Measurements from ENCODE around the gene TGFBR3L. TPM values are rescaled to one million over a fixed set of nuclear protein-coding genes. Genes with fewer than 3 reads are reported as not detected.

TGFBR3L gene
- total RNA-seq (under 1 TPM; 0.93 to 1.00 TPM), polyA plus RNA-seq (not detected)

- Mint-ChIP-seq H3K4me3 (peak within 1 kb of the TSS; percentile 11 to 72 (median 60)), H3K27ac (peak within 1 kb of the TSS in 2 of 7 donors; percentile 37 to 57), H3K9me3 (peaks cover 0 to 3% (median 0%) of the 10 kb centered on the region in 8 donors), H3K27me3 (peaks cover 15 to 21% of the 10 kb centered on the region in 2 donors), H3K36me3 (peaks cover 19% of the 10 kb centered on the region in 2 donors), H3K4me1 (peaks cover 6 to 31% (median 19%) of the 10 kb centered on the region in 4 donors)
- peak in 1 of 5 donors; percentile 20 for DNase-seq
- H3K9me3 ChIP-seq (ENCODE audit: control insufficient read depth in 1 of 2, low read length in 2 of 2), result no peaks in the 10 kb centered on the region
- intact Hi-C loops (cut with micrococcal nuclease), result no loop called here
- H3K4me1 ChIP-seq (ENCODE audit: insufficient read depth, low read length), result peaks cover 33% of the 10 kb centered on the region
- H3K27ac ChIP-seq (ENCODE audit: low read depth, low read length), result no peak within 1 kb of the TSS
- ChIA-PET POLR2A (ENCODE audit: partially characterized antibody) (interaction anchor here (2.4 kb wide), 1 partner anchor 11 kb away, joined by 12 read pairs; the partner anchor contains the start of gene MAP2K7), CTCF (ENCODE audit: partially characterized antibody) (no interaction called here)
- H3K27me3 ChIP-seq (ENCODE audit: insufficient read depth, low read length), result peaks cover 13% of the 10 kb centered on the region
- H3K4me3 ChIP-seq (ENCODE audit: low read length in 2 of 2), result no peak within 1 kb of the TSS
- H3K36me3 ChIP-seq (ENCODE audit: insufficient read depth, low read length), result peaks cover 7% of the 10 kb centered on the region
Measured at GRCh38 chr19:7914598-7915045, at the start of gene TGFBR3L. TGFBR3L (plus strand) TSS chr19:7914830.

- peaks cover 10 to 33% (median 19%) of the 10 kb centered on the region in 4 donors for H3K4me1 Mint-ChIP-seq
- no peaks in the 10 kb centered on the region for H3K36me3 Mint-ChIP-seq
- peak overlapping the region; percentile 33 to 94 (median 82) for H3K27ac Mint-ChIP-seq
- ChIA-PET CTCF (ENCODE audit: partially characterized antibody) (interaction anchor here (2.1 kb wide), 1 partner anchor 12 kb away, joined by 9 read pairs; no protein-coding TSS in a partner anchor), POLR2A (ENCODE audit: partially characterized antibody) (interaction anchor here (1.1 kb wide), 1 partner anchor 79 kb away, joined by 3 read pairs; no protein-coding TSS in a partner anchor)
- no peak overlapping the region for H3K4me3 ChIP-seq (ENCODE audit: low read length in 2 of 2)
- no peak for DNase-seq
- no peaks in the 10 kb centered on the region for H3K9me3 Mint-ChIP-seq
- H3K4me3 Mint-ChIP-seq, result peak overlapping the region; percentile 35 to 89 (median 66)
- H3K27ac ChIP-seq (ENCODE audit: low read depth, low read length), result no peak overlapping the region
- peaks cover 41% of the 10 kb centered on the region for H3K4me1 ChIP-seq (ENCODE audit: insufficient read depth, low read length)
- no peaks in the 10 kb centered on the region for H3K36me3 ChIP-seq (ENCODE audit: insufficient read depth, low read length)
- H3K9me3 ChIP-seq (ENCODE audit: control insufficient read depth in 1 of 2, low read length in 2 of 2), result no peaks in the 10 kb centered on the region
- intact Hi-C loops (cut with micrococcal nuclease), result no loop called here
- peaks cover 7% of the 10 kb centered on the region for H3K27me3 ChIP-seq (ENCODE audit: insufficient read depth, low read length)
- H3K27me3 Mint-ChIP-seq, result no peaks in the 10 kb centered on the region
Measured at GRCh38 chr19:7865262-7865911, 49.2 kb upstream of the TGFBR3L start.

GRCh38 chr19:7866399-7867091 lies 48.1 kb upstream of the TGFBR3L start:
- Histone ChIP-seq H3K9me3 (ENCODE audit: control insufficient read depth in 1 of 2, low read length in 2 of 2) (no peaks in the 10 kb centered on the region), H3K4me1 (ENCODE audit: insufficient read depth, low read length) (peaks cover 39% of the 10 kb centered on the region), H3K27me3 (ENCODE audit: insufficient read depth, low read length) (no peaks in the 10 kb centered on the region), H3K4me3 (ENCODE audit: low read length in 2 of 2) (no peak overlapping the region), H3K36me3 (ENCODE audit: insufficient read depth, low read length) (no peaks in the 10 kb centered on the region), H3K27ac (ENCODE audit: low read depth, low read length) (no peak overlapping the region)
- H3K27me3 Mint-ChIP-seq, result peaks cover 0 to 4% of the 10 kb centered on the region in 2 donors
- H3K4me1 Mint-ChIP-seq, result peaks cover 14 to 36% (median 25%) of the 10 kb centered on the region in 4 donors
- ChIA-PET CTCF (ENCODE audit: partially characterized antibody) (interaction anchor here (2.1 kb wide), 1 partner anchor 13 kb away, joined by 9 read pairs; no protein-coding TSS in a partner anchor), POLR2A (ENCODE audit: partially characterized antibody) (interaction anchor here (1.1 kb wide), 1 partner anchor 77 kb away, joined by 3 read pairs; no protein-coding TSS in a partner anchor)
- DNase-seq, result no peak
- peak overlapping the region in 2 of 7 donors; percentile 31 to 36 for H3K27ac Mint-ChIP-seq
- no peaks in the 10 kb centered on the region for H3K9me3 Mint-ChIP-seq
- H3K4me3 Mint-ChIP-seq, result peak overlapping the region in 1 of 8 donors; percentile 6
- H3K36me3 Mint-ChIP-seq, result no peaks in the 10 kb centered on the region
- intact Hi-C loops (cut with micrococcal nuclease), result no loop called here

GRCh38 chr19:7867092-7867844 lies 47.4 kb upstream of the TGFBR3L start:
- ChIA-PET POLR2A (ENCODE audit: partially characterized antibody) (no interaction called here), CTCF (ENCODE audit: partially characterized antibody) (interaction anchor here (2.1 kb wide), 1 partner anchor 14 kb away, joined by 9 read pairs; no protein-coding TSS in a partner anchor)
- H3K27me3 ChIP-seq (ENCODE audit: insufficient read depth, low read length), result no peaks in the 10 kb centered on the region
- Mint-ChIP-seq H3K36me3 (no peaks in the 10 kb centered on the region), H3K27me3 (peaks cover 0 to 11% of the 10 kb centered on the region in 2 donors), H3K27ac (peak overlapping the region in 2 of 7 donors; percentile 36 to 91), H3K9me3 (no peaks in the 10 kb centered on the region), H3K4me3 (no peak overlapping the region), H3K4me1 (peaks cover 21 to 43% (median 30%) of the 10 kb centered on the region in 4 donors)
- H3K9me3 ChIP-seq (ENCODE audit: control insufficient read depth in 1 of 2, low read length in 2 of 2), result no peaks in the 10 kb centered on the region
- no peak for DNase-seq
- intact Hi-C loops (cut with micrococcal nuclease), result no loop called here
- no peak overlapping the region for H3K4me3 ChIP-seq (ENCODE audit: low read length in 2 of 2)
- peaks cover 36% of the 10 kb centered on the region for H3K4me1 ChIP-seq (ENCODE audit: insufficient read depth, low read length)
- H3K27ac ChIP-seq (ENCODE audit: low read depth, low read length), result no peak overlapping the region
- H3K36me3 ChIP-seq (ENCODE audit: insufficient read depth, low read length), result no peaks in the 10 kb centered on the region

GRCh38 chr19:7868326-7868670 lies 46.3 kb upstream of the TGFBR3L start:
- POLR2A ChIA-PET (ENCODE audit: partially characterized antibody), result interaction anchor here (0.6 to 2.2 kb wide), 6 partner anchors 35 to 520 kb away, joined by 3 to 29 read pairs (median 10); partner anchors contain the start of genes ARHGEF18, MAP2K7, SNAPC2 and TIMM44
- H3K27me3 Mint-ChIP-seq, result peaks cover 3 to 15% of the 10 kb centered on the region in 2 donors
- peaks cover 39% of the 10 kb centered on the region for H3K4me1 ChIP-seq (ENCODE audit: insufficient read depth, low read length)
- peaks cover 21 to 48% (median 33%) of the 10 kb centered on the region in 4 donors for H3K4me1 Mint-ChIP-seq
- CTCF ChIA-PET (ENCODE audit: partially characterized antibody), result interaction anchor here (1.6 to 2.2 kb wide), 8 partner anchors 10 to 300 kb away, joined by 5 to 33 read pairs (median 16); partner anchors contain the start of genes MAP2K7 and SNAPC2
- H3K36me3 Mint-ChIP-seq, result no peaks in the 10 kb centered on the region
- H3K9me3 Mint-ChIP-seq, result no peaks in the 10 kb centered on the region
- intact Hi-C loops (cut with micrococcal nuclease), result no loop called here
- DNase-seq, result peak in 1 of 5 donors; percentile 60
- peak overlapping the region; percentile 28 to 75 for H3K4me3 ChIP-seq (ENCODE audit: low read length in 2 of 2)
- H3K9me3 ChIP-seq (ENCODE audit: control insufficient read depth in 1 of 2, low read length in 2 of 2), result no peaks in the 10 kb centered on the region
- no peaks in the 10 kb centered on the region for H3K27me3 ChIP-seq (ENCODE audit: insufficient read depth, low read length)
- peak overlapping the region; percentile 61 for H3K27ac ChIP-seq (ENCODE audit: low read depth, low read length)
- H3K4me3 Mint-ChIP-seq, result peak overlapping the region; percentile 73 to 88 (median 79)
- H3K36me3 ChIP-seq (ENCODE audit: insufficient read depth, low read length), result no peaks in the 10 kb centered on the region
- H3K27ac Mint-ChIP-seq, result peak overlapping the region in 6 of 7 donors; percentile 43 to 93 (median 88)

- Mint-ChIP-seq H3K9me3 (no peaks in the 10 kb centered on the region), H3K27me3 (peaks cover 5 to 17% of the 10 kb centered on the region in 2 donors)
- POLR2A ChIA-PET (ENCODE audit: partially characterized antibody), result interaction anchor here (0.6 to 2.2 kb wide), 18 partner anchors 8 to 800 kb away, joined by 3 to 29 read pairs (median 4); partner anchors contain the start of genes ARHGEF18, MAP2K7, SNAPC2 and TIMM44
Measured at GRCh38 chr19:7868671-7869452, 45.8 kb upstream of the TGFBR3L start.

More at GRCh38 chr19:7868671-7869452, 45.8 kb upstream of the TGFBR3L start:
- DNase-seq, result peak; percentile 85 to 95 (median 92)
- peak overlapping the region; percentile 83 to 96 (median 91) for H3K27ac Mint-ChIP-seq
- H3K4me1 Mint-ChIP-seq, result peaks cover 21 to 48% (median 36%) of the 10 kb centered on the region in 4 donors
- CTCF ChIA-PET (ENCODE audit: partially characterized antibody), result interaction anchor here (0.8 to 2.2 kb wide), 21 partner anchors 9 to 419 kb away, joined by 3 to 33 read pairs (median 6); partner anchors contain the start of genes MAP2K7, PET100, SNAPC2 and TIMM44
- H3K4me3 Mint-ChIP-seq, result peak overlapping the region; percentile 73 to 88 (median 80)
- intact Hi-C loops (cut with micrococcal nuclease), result loop anchor here (1.0 kb wide), 3 partner anchors 34 to 51 kb away; partner anchors contain the start of genes MAP2K7 and SNAPC2
- H3K27ac ChIP-seq (ENCODE audit: low read depth, low read length), result peak overlapping the region; percentile 61
- no peaks in the 10 kb centered on the region for H3K36me3 ChIP-seq (ENCODE audit: insufficient read depth, low read length)
- no peaks in the 10 kb centered on the region for H3K27me3 ChIP-seq (ENCODE audit: insufficient read depth, low read length)
- peak overlapping the region; percentile 28 to 75 for H3K4me3 ChIP-seq (ENCODE audit: low read length in 2 of 2)
- H3K36me3 Mint-ChIP-seq, result no peaks in the 10 kb centered on the region
- no peaks in the 10 kb centered on the region for H3K9me3 ChIP-seq (ENCODE audit: control insufficient read depth in 1 of 2, low read length in 2 of 2)
- H3K4me1 ChIP-seq (ENCODE audit: insufficient read depth, low read length), result peaks cover 43% of the 10 kb centered on the region

Measured in CD4-positive, alpha-beta memory T cell (primary cell).